Measurements from ENCODE around the gene ZNF205.
A peak's percentile ranks its signal among the peaks of the same experiment; 100 is the strongest.
"Not testable (repeated sequence)": the region's sequence is repeated elsewhere in the genome, so short reads cannot be mapped to it uniquely, and the experiment has no call there.

ZNF205 gene

GRCh38 chr16:3150346-3151218 lies 38.2 kb downstream of the ZNF205 start:
- peak; percentile 96 for DNase-seq

GRCh38 chr16:3152027-3152276 lies 39.6 kb downstream of the ZNF205 start:
- peak; percentile 41 for DNase-seq

- peak; percentile 77 for DNase-seq
These were observed 40.0 kb downstream of the ZNF205 start for GRCh38 chr16:3152277-3152990.

GRCh38 chr16:3152991-3153368 lies 40.6 kb downstream of the ZNF205 start:
- no peak for DNase-seq

- no peak for DNase-seq
These were observed 42.8 kb downstream of the ZNF205 start for GRCh38 chr16:3155181-3155580.

GRCh38 chr16:3155972-3156371 lies 43.6 kb downstream of the ZNF205 start:
- DNase-seq: no peak

GRCh38 chr16:3157229-3158025 lies 45.0 kb downstream of the ZNF205 start:
- peak; percentile 61 for DNase-seq

GRCh38 chr16:3158026-3158509 lies 45.7 kb downstream of the ZNF205 start:
- no peak for DNase-seq

- DNase-seq: peak; percentile 96
These were observed 46.3 kb downstream of the ZNF205 start for GRCh38 chr16:3158510-3159314.

GRCh38 chr16:3161235-3162018 lies 49.0 kb downstream of the ZNF205 start:
- DNase-seq: no peak

- DNase-seq: no peak
These were observed 52.0 kb downstream of the ZNF205 start for GRCh38 chr16:3164121-3164991.

GRCh38 chr16:3165111-3165822 lies 52.9 kb downstream of the ZNF205 start:
- DNase-seq: no peak

GRCh38 chr16:3166505-3166886 lies 54.1 kb downstream of the ZNF205 start:
- DNase-seq: no peak

GRCh38 chr16:3168729-3169128 lies 56.3 kb downstream of the ZNF205 start:
- not testable (repeated sequence) for DNase-seq
